Progenitor cell of endocrine pancreas (in vitro differentiated cells): ENCODE data around the gene HPF1. TPM values are rescaled to one million over a fixed set of nuclear protein-coding genes. Genes with fewer than 3 reads are reported as not detected.
"Not testable (repeated sequence)": the region's sequence is repeated elsewhere in the genome, so short reads cannot be mapped to it uniquely, and the experiment has no call there.

Experiments
- DNase-seq: peaks from one replicate; pipeline ENCODE4 v3.0.0; 2021; ENCODE audit warnings: low spot score; ENCODE audit not compliant: unreplicated experiment
- H3K27ac Mint-ChIP-seq: 2 replicates; pipeline ENCODE4 v1.8.0; 2021; ENCODE audit warnings: mild to moderate bottlenecking, moderate library complexity, mixed read lengths
- H3K27me3 Mint-ChIP-seq: 2 replicates; pipeline ENCODE4 v1.8.0; 2021; ENCODE audit warnings: mixed read lengths
- H3K36me3 Mint-ChIP-seq: 2 replicates; pipeline ENCODE4 v1.8.0; 2022; ENCODE audit warnings: mixed read lengths; ENCODE audit not compliant: insufficient read depth
- H3K4me1 Mint-ChIP-seq: 2 replicates; pipeline ENCODE4 v1.8.0; 2021; ENCODE audit warnings: low read depth, mixed read lengths
- H3K4me3 Mint-ChIP-seq: 2 replicates; pipeline ENCODE4 v1.8.0; 2021; ENCODE audit warnings: low read depth, mild to moderate bottlenecking, moderate library complexity, mixed read lengths
- H3K9me3 Mint-ChIP-seq: 2 replicates; pipeline ENCODE4 v1.8.0; 2021; ENCODE audit warnings: low read depth, mixed read lengths
- total RNA-seq: library from RNA; stranded (reverse); gene quantifications from 2 replicates; pipeline ENCODE4 v1.2.1, GENCODE V29; 2021
- TF ChIP-seq, protein P1 (sequence below): fragments of 200-600 bp; sonication (generic); IDR thresholded peaks from one replicate; pipeline ENCODE4 v1.5.0; 2021; ENCODE audit warnings: antibody characterized with exemption, mild to moderate bottlenecking; ENCODE audit not compliant: unreplicated experiment

The HPF1 gene
- total RNA-seq, 1 donor from 2014 or later = 33.3 TPM

DNA sequence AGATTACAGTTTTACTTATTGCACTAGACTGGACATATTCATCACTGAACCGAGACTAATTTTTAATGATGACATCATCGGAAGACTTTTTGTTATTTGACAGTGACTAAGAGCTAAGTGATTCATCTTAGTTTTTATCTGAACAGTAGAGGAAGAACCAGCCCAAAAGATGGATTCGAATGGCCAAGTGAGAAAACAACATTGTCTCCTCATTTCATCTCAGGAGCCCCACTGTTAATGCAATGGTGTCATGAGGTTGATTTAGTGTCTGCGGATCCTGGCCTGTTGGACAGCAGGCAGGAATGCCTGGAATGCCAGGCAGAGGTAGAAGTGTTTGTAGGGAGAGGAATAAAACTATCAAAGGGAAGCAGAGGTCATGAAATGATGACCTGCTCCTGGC lies 37.8 kb upstream of the HPF1 start:
- Mint-ChIP-seq H3K4me1 (peaks cover 12% of the 10 kb centered on the region), H3K9me3 (no peaks in the 10 kb centered on the region), H3K27me3 (peaks cover 8% of the 10 kb centered on the region), H3K36me3 (no peaks in the 10 kb centered on the region), H3K4me3 (no peak overlapping the region), H3K27ac (peak overlapping the region; percentile 51)
- TF ChIP-seq, protein P1, sequence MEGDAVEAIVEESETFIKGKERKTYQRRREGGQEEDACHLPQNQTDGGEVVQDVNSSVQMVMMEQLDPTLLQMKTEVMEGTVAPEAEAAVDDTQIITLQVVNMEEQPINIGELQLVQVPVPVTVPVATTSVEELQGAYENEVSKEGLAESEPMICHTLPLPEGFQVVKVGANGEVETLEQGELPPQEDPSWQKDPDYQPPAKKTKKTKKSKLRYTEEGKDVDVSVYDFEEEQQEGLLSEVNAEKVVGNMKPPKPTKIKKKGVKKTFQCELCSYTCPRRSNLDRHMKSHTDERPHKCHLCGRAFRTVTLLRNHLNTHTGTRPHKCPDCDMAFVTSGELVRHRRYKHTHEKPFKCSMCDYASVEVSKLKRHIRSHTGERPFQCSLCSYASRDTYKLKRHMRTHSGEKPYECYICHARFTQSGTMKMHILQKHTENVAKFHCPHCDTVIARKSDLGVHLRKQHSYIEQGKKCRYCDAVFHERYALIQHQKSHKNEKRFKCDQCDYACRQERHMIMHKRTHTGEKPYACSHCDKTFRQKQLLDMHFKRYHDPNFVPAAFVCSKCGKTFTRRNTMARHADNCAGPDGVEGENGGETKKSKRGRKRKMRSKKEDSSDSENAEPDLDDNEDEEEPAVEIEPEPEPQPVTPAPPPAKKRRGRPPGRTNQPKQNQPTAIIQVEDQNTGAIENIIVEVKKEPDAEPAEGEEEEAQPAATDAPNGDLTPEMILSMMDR = no peak
- no peak for DNase-seq

DNA sequence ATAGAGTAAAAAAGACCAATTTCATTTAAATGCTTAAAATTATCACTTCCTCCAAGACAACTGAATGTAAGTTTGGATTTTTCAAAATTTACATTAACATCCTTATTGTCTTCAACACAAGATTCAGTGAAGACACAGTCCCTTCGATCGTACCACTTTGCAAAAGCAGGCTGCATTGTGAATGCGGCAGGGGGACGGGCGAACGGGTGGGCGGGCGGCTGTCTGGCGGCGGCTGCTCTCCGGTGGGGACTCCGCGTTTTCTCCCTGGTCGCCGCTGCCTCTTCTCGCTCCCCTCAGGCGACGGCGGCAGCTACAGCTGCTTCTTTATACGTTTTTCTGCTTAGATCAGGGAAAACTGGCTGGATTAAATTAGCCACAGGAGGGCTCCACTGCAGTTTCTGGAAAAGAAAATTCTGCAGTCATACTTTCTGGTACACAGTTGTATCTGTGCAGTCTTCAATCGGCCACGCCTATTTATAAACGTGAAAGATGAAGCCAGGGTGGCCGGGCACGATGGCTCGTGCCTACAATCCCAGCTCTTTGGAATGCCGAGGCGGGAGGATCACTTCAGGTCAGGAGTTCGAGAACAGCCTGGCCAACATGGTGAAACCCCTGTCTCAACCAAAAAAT lies 33.9 kb upstream of the HPF1 start:
- TF ChIP-seq, protein P1 = peak; percentile 66
- H3K27me3 Mint-ChIP-seq = peaks cover 46% of the 10 kb centered on the region
- peak; percentile 39 for DNase-seq
- peaks cover 10% of the 10 kb centered on the region for H3K4me1 Mint-ChIP-seq
- H3K27ac Mint-ChIP-seq = peak overlapping the region; percentile 5
- no peaks in the 10 kb centered on the region for H3K36me3 Mint-ChIP-seq
- no peaks in the 10 kb centered on the region for H3K9me3 Mint-ChIP-seq
- H3K4me3 Mint-ChIP-seq = peak overlapping the region; percentile 10

DNA sequence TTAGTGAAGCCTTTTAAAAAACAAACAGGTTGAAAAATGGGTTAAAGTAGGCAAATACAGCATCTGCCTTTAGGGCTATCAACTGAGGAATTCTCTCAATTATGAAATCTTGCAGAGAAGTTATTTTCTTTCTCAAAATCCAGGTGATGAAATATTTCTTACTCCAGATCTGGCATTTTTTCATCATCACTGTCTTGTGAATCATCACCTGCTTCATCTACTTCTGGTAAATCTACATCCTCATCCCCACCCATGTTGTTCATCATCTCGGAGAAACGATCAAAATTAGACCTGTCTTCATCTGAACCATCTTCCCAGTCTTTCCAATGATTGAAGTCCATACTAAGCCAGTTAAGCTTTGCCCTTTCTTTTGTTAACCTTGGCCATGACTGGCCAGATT lies 33.3 kb upstream of the HPF1 start:
- TF ChIP-seq, protein P1 = no peak
- Mint-ChIP-seq H3K9me3 (no peaks in the 10 kb centered on the region), H3K4me1 (peaks cover 10% of the 10 kb centered on the region), H3K4me3 (peak overlapping the region; percentile 10), H3K27me3 (peaks cover 50% of the 10 kb centered on the region), H3K27ac (no peak overlapping the region), H3K36me3 (no peaks in the 10 kb centered on the region)
- DNase-seq = no peak

DNA sequence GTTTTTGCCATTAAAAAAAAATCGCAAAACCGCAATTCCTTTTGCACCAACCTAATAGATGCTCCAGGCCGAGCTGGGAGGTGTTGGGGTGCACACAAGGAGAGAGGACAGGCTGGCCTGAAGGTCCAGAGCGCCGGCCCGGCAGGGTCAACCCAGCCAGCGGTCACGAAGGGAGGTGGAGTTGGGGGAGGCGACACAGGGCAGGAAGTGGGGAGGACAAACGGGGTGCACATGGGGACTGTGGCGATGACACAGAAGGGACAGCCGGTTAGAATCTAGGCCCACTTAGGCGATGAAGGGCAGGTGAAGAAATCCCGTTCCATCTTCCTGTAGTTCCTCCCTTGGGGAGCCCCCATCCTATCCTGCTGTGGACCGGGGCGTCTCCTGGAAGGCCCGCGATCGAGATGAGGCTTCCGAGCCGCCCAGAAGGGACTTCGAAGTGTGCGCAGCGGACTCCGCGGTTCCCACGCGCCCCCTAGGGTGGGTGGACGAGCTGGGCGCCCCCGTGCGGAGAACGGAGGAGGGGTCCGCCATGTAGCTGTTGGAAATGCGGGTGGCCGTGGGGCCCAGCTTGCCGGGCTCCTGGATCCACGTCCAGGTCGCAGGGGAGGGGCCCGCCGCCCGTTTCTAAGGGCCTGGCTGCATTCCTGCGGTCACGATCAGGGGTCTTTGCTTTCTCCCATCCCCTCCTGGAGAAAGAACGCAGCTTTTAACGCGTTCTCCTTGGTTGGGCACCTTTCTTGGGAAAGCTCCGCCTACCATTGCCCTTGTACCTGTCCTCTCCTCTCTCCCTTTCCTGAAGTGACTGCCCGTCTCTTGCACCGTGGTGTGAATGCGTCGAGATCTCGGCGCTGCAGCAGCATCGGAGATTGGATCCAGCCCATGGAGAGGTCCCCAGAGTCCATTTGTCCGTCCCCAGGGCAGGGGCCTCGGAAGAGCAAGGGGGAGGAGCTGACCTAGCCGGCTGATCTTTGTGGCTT lies 17.0 kb upstream of the HPF1 start:
- TF ChIP-seq, protein P1 = peak; percentile 37
- Mint-ChIP-seq H3K9me3 (no peaks in the 10 kb centered on the region), H3K4me3 (peak overlapping the region; percentile 31), H3K4me1 (no peaks in the 10 kb centered on the region), H3K27me3 (no peaks in the 10 kb centered on the region), H3K36me3 (no peaks in the 10 kb centered on the region), H3K27ac (no peak overlapping the region)
- no peak for DNase-seq

DNA sequence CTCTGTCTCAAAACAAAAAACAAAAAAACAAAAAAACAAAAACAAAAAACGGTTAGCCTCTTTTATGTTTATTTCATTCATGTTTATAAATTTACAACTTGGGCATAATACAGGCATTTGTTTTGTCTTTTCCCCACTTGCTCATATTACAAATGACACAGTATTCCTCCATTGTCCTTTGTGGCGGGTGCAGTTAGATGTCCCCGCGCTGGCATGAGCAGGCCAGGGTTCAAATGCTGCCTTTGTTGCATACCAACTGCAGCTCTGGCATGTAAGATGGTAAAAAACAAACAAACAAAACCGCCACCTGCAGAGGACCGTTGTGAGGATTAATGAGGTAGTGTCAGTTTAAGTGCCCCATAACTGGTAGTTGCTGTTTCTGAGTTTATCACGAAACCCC lies 16.1 kb upstream of the HPF1 start:
- DNase-seq = no peak
- Mint-ChIP-seq H3K4me1 (no peaks in the 10 kb centered on the region), H3K27ac (no peak overlapping the region), H3K9me3 (no peaks in the 10 kb centered on the region), H3K4me3 (no peak overlapping the region), H3K36me3 (no peaks in the 10 kb centered on the region), H3K27me3 (no peaks in the 10 kb centered on the region)
- TF ChIP-seq, protein P1 = no peak

DNA sequence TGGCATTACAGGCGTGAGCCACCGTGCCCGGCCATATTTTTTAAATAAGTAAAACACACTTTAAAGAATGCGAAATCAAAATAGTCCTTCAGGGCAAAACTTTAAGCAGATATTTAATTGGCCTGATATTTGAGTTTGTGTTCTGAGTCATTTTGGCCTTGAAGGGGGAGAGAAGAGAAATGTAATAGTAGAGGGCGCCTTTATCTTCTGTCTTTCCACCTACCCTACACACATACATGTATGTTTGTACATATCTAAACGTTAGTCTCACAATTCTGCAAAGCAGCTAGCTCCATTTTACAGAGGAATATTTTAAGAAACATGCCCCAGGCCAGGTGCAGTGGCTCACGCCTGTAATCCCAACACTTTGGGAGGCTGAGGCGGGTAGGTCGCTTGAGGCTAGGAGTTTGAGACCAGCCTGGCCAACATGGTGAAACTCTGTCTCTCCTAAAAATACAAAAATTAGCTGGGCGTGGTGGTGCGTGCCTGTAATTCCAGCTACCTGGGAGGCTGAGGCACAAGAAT lies 13.9 kb upstream of the HPF1 start:
- not testable (repeated sequence) for H3K4me1 Mint-ChIP-seq, H3K27ac Mint-ChIP-seq, H3K4me3 Mint-ChIP-seq, DNase-seq, H3K9me3 Mint-ChIP-seq, H3K36me3 Mint-ChIP-seq, H3K27me3 Mint-ChIP-seq
